ENCODE measurements around the gene CYB561. TPM values are rescaled to one million over a fixed set of nuclear protein-coding genes. Genes with fewer than 3 reads are reported as not detected.
A peak's percentile ranks its signal among the peaks of the same experiment; 100 is the strongest.

CYB561 gene
- total and polyA plus RNA-seq, 9 of the 15 experiments (the other 6 are each of a cell fraction or from before 2014, with no cell fraction given): 4.0 to 30.8 (median 17.4) TPM

DNA sequence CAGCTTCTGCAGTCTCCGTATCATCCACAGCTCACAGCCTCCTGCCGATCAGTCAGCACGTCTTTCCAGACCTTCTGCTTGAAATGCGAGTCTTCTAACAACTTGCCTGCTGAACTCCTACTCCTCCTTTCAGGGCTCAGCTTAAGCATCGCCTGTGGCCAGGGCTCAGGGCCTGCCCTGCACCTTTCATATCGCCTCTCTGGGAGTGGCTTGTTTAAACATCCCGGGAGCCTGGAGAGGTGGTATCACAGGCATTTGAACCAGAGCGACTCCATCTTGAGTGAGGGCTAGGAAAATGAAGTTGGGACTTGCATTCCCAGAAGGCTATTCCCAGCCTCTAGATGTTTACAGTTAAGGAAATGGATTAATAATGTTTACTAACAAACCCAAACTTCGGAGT lies 13.9 kb upstream of the CYB561 start (continued):
- peak; percentile 90 for TF ChIP-seq PTTG1 (tag; IDR thresholded peaks at IDR 0.05; ENCODE audit: low read depth)
- TF ChIP-seq SMAD3 (CRISPR knock-in tag; conservative IDR thresholded peaks at IDR 0.05): peak; percentile 92
- TF ChIP-seq NFXL1 (CRISPR knock-in tag; IDR thresholded peaks at IDR 0.05): peak; percentile 85
- peak; percentile 86 for TF ChIP-seq PTRF (tag; IDR thresholded peaks at IDR 0.05)

DNA sequence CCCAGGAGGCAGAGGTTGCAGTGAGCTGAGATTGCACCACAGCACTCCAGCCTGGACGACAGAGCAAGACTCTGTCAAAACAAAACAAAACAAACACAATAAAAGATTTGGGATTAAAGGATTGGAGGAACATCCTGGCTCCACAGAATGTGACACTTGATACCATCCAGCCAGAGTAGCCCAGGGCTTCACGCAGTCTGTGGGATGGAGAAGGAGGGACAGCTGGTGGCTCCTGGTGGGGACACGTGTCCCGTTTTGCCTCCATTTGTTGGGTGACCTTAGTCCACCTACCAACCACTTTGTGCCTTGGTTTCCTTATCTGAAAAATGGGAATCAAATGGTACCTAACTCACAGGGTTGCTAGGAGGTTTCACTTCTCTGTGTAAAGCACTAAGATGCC lies 12.4 kb upstream of the CYB561 start:
- 56% methylated on average over 4 of the region's 4 CpGs for WGBS (ENCODE audit: insufficient coverage, low coverage, missing lambda C conversion rate)
- BruUV-seq (replicated peaks): no TSS peak
- DNase-seq (ENCODE audit: extremely low read depth in 1 of 4, low spot score in 3 of 4) (no peak), ATAC-seq (no peak), FAIRE-seq (no peak)
- Histone ChIP-seq H2AFZ (ENCODE audit: low read depth, low read length) (0 out of 2 replicates have a peak overlapping the region, but pooled peaks have one; percentile 14), H3K27me3 (ENCODE audit: control insufficient read depth in 2 of 2, insufficient read depth in 2 of 2, low read length in 2 of 2) (no peaks in the 10 kb centered on the region; a peak in 1 of 5 replicates), H4K20me1 (replicated peaks; ENCODE audit: control insufficient read depth, insufficient read depth, low read length) (no peaks in the 10 kb centered on the region), H3K79me2 (ENCODE audit: control insufficient read depth, insufficient read depth, low read length) (no peaks in the 10 kb centered on the region), H3K9me1 (ENCODE audit: control insufficient read depth, insufficient read depth, low read length) (no peaks in the 10 kb centered on the region), H3K4me2 (ENCODE audit: insufficient read depth, low read length) (no peak overlapping the region), H3K9ac (ENCODE audit: insufficient read depth in 1 of 2, low read depth in 2 of 2, low read length in 2 of 2) (no peak overlapping the region), H3K9me3 (replicated peaks; ENCODE audit: control insufficient read depth, insufficient read depth, low read depth, low read length) (no peaks in the 10 kb centered on the region), H3K4me3 (no peak overlapping the region), H3K36me3 (ENCODE audit: control insufficient read depth, insufficient read depth, low read length) (no peaks in the 10 kb centered on the region), H3K27ac (ENCODE audit: extremely low read depth, low read depth, low read length) (no peak overlapping the region), H3K4me1 (replicated peaks in 1 of 2; ENCODE audit: control insufficient read depth in 2 of 2, insufficient read depth in 2 of 2, low read length in 2 of 2) (peaks cover 18 to 25% of the 10 kb centered on the region in 2 experiments; a peak in 4 of 5 replicates)
- in situ Hi-C loops (cut with MboI): no loop called here
- CTCF ChIA-PET (ENCODE audit: low intra/inter-chr PET ratio): no interaction called here
- TF ChIP-seq, protein P1, sequence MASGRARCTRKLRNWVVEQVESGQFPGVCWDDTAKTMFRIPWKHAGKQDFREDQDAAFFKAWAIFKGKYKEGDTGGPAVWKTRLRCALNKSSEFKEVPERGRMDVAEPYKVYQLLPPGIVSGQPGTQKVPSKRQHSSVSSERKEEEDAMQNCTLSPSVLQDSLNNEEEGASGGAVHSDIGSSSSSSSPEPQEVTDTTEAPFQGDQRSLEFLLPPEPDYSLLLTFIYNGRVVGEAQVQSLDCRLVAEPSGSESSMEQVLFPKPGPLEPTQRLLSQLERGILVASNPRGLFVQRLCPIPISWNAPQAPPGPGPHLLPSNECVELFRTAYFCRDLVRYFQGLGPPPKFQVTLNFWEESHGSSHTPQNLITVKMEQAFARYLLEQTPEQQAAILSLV (tag; IDR thresholded peaks at IDR 0.05): no peak
- TF ChIP-seq ZNF586 (CRISPR knock-in tag; conservative IDR thresholded peaks at IDR 0.05) (no peak), FOXK2 (conservative IDR thresholded peaks at IDR 0.05 in 1 of 2, IDR thresholded peaks at IDR 0.05 in 1 of 2; ENCODE audit: low read depth in 2 of 2) (no peak), SMARCC2 (IDR thresholded peaks at IDR 0.05; ENCODE audit: low read depth) (no peak), HMG20A (CRISPR knock-in tag; conservative IDR thresholded peaks at IDR 0.05) (no peak), STAG1 (CRISPR knock-in tag; IDR thresholded peaks at IDR 0.05; ENCODE audit: borderline replicate concordance) (no peak), DNMT1 (IDR thresholded peaks at IDR 0.05) (no peak), SREBF2 (CRISPR knock-in tag; IDR thresholded peaks at IDR 0.05) (no peak)
- POLR2A ChIA-PET: interaction anchor here (0.6 to 1.2 kb wide), 4 partner anchors 10 to 92 kb away, joined by 3 to 5 read pairs (median 4); partner anchors contain the start of gene DCAF7
- intact Hi-C loops (cut with micrococcal nuclease): no loop called here
